Ishikawa (cell line): ENCODE results near the gene EIF4G2.

Source experiments
- CEBPB ChIP-seq: IDR thresholded peaks from 2 replicates; pipeline ENCODE4 v1.6.1; 2012
- CREB1 ChIP-seq: IDR thresholded peaks from 2 replicates; pipeline ENCODE4 v1.6.1; 2012; ENCODE audit warnings: low read depth
- EGR1 ChIP-seq: IDR thresholded peaks from 2 replicates; pipeline ENCODE4 v1.6.1; 2012
- EP300 ChIP-seq: IDR thresholded peaks from 2 replicates; pipeline ENCODE4 v1.6.1; 2012; ENCODE audit warnings: borderline replicate concordance
- FOXM1 ChIP-seq: IDR thresholded peaks from 2 replicates; pipeline ENCODE4 v1.6.1; 2012; ENCODE audit warnings: low read depth, borderline replicate concordance
- NFIC ChIP-seq: IDR thresholded peaks from 2 replicates; pipeline ENCODE4 v1.6.1; 2012
- RAD21 ChIP-seq: IDR thresholded peaks from 2 replicates; pipeline ENCODE4 v1.6.1; 2012; ENCODE audit warnings: low read depth
- TAF1 ChIP-seq: IDR thresholded peaks from 2 replicates; pipeline ENCODE4 v1.6.1; 2012; ENCODE audit warnings: low read depth, mild to moderate bottlenecking
- TCF12 ChIP-seq: IDR thresholded peaks from 2 replicates; pipeline ENCODE4 v1.6.1; 2012; ENCODE audit warnings: low read depth
- TEAD4 ChIP-seq: IDR thresholded peaks from 2 replicates; pipeline ENCODE4 v1.6.1; 2012
- YY1 ChIP-seq: IDR thresholded peaks from 2 replicates; pipeline ENCODE4 v1.6.1; 2012; ENCODE audit warnings: low read depth
- ZBTB7A ChIP-seq: IDR thresholded peaks from 2 replicates; pipeline ENCODE4 v1.6.1; 2012; ENCODE audit warnings: low read depth
- TF ChIP-seq, protein P1 (sequence below): IDR thresholded peaks from 2 replicates; pipeline ENCODE4 v1.6.1; 2012; ENCODE audit warnings: low read depth, mild to moderate bottlenecking
- TF ChIP-seq, protein P2 (sequence below): IDR thresholded peaks from 2 replicates; pipeline ENCODE4 v1.6.1; 2012
- TF ChIP-seq, protein P3 (sequence below): IDR thresholded peaks from 2 replicates; pipeline ENCODE4 v1.6.1; 2012

Gene EIF4G2

DNA sequence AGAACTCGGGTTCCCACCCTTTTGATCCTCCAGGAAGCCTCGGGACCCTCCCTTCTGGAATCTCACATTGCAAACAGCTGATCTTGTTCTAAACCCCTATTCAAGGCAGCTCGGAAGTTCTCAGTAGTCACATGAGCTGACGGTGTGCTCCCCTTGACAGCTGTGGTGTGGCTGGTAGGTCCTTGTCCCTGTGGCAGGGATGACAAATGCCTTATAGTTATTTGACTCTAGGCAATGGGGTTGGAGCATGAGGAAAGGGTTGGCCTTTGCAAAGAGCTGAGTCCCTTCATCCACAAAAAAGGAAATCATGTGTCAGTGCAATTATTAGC is 23.6 kb downstream of the EIF4G2 start:
- TF ChIP-seq TAF1, result no peak
- no peak for TF ChIP-seq TCF12
- no peak for TF ChIP-seq ZBTB7A
- TF ChIP-seq, protein P1, sequence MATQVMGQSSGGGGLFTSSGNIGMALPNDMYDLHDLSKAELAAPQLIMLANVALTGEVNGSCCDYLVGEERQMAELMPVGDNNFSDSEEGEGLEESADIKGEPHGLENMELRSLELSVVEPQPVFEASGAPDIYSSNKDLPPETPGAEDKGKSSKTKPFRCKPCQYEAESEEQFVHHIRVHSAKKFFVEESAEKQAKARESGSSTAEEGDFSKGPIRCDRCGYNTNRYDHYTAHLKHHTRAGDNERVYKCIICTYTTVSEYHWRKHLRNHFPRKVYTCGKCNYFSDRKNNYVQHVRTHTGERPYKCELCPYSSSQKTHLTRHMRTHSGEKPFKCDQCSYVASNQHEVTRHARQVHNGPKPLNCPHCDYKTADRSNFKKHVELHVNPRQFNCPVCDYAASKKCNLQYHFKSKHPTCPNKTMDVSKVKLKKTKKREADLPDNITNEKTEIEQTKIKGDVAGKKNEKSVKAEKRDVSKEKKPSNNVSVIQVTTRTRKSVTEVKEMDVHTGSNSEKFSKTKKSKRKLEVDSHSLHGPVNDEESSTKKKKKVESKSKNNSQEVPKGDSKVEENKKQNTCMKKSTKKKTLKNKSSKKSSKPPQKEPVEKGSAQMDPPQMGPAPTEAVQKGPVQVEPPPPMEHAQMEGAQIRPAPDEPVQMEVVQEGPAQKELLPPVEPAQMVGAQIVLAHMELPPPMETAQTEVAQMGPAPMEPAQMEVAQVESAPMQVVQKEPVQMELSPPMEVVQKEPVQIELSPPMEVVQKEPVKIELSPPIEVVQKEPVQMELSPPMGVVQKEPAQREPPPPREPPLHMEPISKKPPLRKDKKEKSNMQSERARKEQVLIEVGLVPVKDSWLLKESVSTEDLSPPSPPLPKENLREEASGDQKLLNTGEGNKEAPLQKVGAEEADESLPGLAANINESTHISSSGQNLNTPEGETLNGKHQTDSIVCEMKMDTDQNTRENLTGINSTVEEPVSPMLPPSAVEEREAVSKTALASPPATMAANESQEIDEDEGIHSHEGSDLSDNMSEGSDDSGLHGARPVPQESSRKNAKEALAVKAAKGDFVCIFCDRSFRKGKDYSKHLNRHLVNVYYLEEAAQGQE, result no peak
- TF ChIP-seq FOXM1, result no peak
- TF ChIP-seq, protein P2, sequence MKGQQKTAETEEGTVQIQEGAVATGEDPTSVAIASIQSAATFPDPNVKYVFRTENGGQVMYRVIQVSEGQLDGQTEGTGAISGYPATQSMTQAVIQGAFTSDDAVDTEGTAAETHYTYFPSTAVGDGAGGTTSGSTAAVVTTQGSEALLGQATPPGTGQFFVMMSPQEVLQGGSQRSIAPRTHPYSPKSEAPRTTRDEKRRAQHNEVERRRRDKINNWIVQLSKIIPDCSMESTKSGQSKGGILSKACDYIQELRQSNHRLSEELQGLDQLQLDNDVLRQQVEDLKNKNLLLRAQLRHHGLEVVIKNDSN, result no peak
- no peak for TF ChIP-seq CEBPB
- TF ChIP-seq NFIC, result no peak
- no peak for TF ChIP-seq CREB1
- no peak for TF ChIP-seq TEAD4
- TF ChIP-seq RAD21, result no peak
- TF ChIP-seq EGR1, result no peak
- no peak for TF ChIP-seq YY1
- no peak for TF ChIP-seq EP300
- TF ChIP-seq, protein P3, sequence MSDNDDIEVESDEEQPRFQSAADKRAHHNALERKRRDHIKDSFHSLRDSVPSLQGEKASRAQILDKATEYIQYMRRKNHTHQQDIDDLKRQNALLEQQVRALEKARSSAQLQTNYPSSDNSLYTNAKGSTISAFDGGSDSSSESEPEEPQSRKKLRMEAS, result no peak

DNA sequence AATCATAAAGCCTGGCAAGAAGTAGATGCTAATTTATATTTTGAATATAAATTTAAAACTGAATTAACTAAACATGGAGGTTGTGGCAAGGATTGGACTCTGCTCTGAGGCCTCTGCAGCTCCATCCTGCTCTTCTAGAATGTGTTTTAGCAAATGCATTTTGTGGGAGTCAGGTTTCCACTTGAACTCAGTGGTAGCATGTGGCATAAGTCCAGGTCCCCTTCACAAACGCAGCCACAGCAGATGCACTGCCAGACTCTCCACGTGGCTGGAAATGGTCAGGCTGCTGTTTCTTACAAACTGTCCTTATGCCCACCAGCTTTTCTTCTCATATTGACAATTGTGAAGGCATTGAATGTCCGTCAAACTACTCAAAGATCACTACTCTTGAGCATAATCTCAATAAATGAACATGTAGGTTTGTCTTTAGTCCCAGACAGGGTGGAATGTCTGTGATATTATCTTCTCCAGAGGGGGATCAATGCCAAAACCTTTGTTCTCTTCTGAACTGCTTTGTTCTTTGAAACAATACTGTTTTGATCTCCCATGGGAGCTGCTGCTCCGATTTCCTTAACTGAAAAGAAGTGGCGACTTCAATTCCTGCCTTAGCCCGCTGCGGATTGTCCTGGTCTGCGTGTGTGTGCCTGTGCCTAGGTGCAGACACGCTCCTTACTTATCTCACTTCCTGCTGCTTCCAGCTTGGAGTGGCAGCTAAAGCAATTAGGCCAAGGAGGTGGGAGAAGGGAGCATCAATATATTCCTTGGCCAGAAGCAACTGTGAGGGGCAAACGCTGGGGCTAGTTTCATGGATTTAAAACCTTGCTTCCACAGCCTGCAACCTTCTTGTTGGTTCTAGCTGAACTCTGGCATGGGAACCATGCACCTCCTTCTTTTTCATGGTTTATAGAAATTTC is 24.2 kb downstream of the EIF4G2 start:
- TF ChIP-seq, protein P1, result no peak
- TF ChIP-seq CEBPB (no peak), CREB1 (no peak), RAD21 (no peak), YY1 (no peak), NFIC (no peak), EGR1 (no peak), EP300 (no peak), FOXM1 (no peak), TEAD4 (no peak), TCF12 (no peak)
- TF ChIP-seq, protein P2, result no peak
- TF ChIP-seq, protein P3, result no peak

DNA sequence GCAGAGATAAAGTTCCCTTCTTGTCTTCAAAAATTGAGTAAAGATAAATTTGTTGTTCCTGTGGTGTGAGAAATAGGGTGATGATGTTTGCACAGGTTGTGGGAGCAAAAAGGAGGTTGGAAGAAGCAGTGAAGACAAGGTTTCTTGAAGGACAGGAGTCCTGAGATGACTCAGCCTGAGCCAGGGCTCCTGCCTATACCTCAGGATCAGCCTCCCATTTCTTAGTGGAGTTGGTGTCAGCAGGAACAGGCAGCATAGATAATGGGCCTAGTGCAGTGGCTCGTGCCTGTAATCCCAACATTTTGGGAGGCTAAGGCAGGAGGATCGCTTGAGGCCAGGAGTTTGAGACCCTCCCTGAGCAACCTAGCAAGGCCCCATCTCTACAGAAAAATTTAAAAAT is 28.7 kb downstream of the EIF4G2 start:
- TF ChIP-seq ZBTB7A (no peak), EP300 (no peak), TCF12 (no peak), TAF1 (no peak), CREB1 (no peak), YY1 (no peak)

DNA sequence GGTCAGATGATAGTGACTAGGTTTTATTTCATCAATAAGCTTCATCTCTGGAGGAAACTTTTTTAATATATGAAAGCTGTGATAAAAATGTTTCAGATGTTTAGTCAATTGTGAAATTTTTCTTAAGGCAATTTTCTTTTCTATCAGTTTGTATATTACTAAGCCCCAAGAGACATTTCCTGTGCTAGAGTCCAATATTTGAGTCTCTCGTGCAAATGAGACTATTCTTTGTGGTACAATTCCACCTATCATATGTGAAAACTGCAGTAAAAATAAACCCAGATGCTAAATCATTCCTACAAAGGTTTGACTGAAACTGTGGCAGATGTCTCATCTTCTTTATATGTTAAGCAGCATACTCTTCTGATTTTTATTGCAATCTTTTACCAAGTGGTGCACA is 29.6 kb downstream of the EIF4G2 start:
- no peak for TF ChIP-seq RAD21
- no peak for TF ChIP-seq FOXM1
- TF ChIP-seq EGR1, result no peak
- no peak for TF ChIP-seq TEAD4
- TF ChIP-seq CREB1, result no peak
- no peak for TF ChIP-seq CEBPB
- no peak for TF ChIP-seq NFIC
- TF ChIP-seq EP300, result no peak
- TF ChIP-seq, protein P1, result no peak
- TF ChIP-seq, protein P3, result no peak
- no peak for TF ChIP-seq TCF12
